Glomerular visceral epithelial cell (primary cell): Measurements from ENCODE around the gene SURF1.
A peak's percentile ranks its signal among the peaks of the same experiment; 100 is the strongest.
"Not testable (repeated sequence)": the region's sequence is repeated elsewhere in the genome, so short reads cannot be mapped to it uniquely, and the experiment has no call there.

Experiments
- DNase-seq: peaks from one replicate; pipeline ENCODE4 v3.0.0-alpha.2; 2016; ENCODE audit errors: extremely low spot score

The SURF1 gene, protein sequence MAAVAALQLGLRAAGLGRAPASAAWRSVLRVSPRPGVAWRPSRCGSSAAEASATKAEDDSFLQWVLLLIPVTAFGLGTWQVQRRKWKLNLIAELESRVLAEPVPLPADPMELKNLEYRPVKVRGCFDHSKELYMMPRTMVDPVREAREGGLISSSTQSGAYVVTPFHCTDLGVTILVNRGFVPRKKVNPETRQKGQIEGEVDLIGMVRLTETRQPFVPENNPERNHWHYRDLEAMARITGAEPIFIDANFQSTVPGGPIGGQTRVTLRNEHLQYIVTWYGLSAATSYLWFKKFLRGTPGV

DNA sequence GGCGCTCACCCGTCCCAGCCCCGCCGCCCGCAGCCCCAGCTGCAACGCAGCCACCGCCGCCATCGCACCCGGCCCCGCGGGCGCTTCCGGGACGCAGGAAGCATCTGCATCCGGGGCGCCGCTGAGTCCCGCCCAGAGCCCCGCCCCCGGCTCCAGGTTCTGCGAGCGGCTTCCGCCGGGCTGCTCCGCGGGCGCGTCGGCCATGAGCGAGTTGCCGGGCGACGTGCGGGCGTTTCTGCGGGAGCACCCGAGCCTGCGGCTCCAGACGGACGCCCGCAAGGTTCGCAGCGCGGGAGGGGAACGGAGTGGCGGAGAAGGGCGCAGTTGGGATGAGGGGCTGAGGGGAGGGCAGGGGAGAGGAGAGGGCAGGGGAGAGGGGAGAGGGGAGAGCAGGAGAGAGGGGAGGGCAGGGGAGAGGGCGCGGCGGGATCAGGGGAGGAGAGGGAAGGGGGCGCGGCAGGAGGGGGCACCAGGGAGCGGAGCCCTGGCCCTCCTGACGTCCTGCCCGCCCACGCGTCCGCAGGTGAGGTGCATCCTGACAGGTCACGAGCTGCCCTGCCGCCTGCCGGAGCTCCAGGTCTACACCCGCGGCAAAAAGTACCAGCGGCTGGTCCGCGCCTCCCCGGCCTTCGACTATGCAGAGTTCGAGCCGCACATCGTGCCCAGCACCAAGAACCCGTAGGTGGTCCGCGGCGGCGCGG lies at the start of gene SURF1, which contains the start of gene SURF2:
TSS of gene SURF1 (minus strand) at position 97 of the 701 bp plus-strand sequence. CDS start at position 63, 34 bp downstream.
TSS of gene SURF2 (plus strand) at position 160 of the 701 bp plus-strand sequence. CDS start at position 203, 43 bp downstream.
- DNase-seq: peak; percentile 82

DNA sequence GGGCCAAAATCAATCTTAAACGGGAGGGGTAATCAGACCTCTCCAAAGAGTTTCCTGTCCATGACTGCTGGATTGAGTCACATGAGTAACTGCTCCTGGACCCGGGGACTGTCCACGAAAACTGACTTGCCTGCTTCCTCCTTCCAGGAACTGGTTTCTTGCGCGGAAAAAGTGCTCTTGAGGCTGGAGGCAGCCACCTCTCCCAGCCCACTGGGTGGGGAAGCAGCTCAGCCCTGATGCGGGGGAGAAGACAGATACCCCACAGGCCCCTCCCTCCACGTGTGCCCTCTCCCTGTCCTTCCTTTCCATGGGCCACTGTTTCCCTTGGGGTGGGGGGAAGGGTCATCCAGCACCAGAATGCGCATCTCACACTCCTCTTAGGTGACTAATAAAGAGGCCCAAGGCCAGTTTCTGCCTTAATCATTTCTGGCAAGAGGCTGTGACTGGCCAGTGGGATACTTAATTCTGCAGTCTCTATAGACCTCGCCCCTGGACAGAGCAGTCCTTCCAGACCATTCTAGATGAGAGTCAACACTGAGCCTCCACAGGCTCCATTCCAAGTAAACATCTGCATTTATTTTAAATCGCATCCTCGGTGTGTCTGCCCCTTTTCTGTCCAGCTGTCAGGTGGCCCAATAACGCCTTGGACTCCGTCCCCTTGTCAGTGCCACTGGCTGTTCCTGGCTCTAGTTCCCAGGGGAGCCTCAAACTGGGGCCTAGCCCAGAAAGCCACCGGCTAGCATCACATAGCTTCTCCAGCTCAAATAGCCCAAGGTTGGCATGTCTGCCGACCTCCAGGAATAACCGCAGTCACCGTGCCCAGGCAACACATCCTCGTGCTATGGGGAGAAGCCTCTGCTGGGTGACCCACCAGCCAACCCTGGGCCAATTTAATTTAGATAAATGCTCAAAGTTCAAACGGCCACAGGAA lies 49.5 kb upstream of the SURF1 start:
- no peak for DNase-seq

DNA sequence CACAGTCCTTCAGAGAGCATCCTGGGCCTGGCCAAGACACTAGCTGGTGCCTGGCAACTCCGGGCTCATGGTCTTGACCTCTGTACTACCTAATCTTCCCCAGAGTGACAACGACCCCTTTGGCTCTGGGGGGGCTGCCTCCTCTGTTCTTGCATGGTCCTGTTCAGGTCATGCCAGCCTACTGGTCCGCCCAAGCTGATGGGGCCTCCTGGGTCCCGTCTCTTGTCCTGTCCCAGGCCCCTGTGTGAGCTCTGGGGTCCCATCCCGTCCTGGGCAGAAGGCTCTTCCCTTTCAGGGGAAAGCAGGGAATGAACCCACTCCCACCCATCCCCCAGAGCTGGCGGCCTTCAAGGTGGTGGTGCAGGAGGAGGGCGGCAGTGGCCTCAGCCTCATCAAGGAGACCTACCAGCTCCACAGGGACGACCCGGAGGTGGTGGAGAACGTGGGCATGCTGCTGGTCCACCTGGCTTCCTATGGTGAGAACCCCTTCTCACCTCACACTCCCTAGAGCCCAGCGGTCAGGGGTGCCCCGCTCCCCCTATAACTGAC lies 48.2 kb upstream of the SURF1 start:
- no peak for DNase-seq

DNA sequence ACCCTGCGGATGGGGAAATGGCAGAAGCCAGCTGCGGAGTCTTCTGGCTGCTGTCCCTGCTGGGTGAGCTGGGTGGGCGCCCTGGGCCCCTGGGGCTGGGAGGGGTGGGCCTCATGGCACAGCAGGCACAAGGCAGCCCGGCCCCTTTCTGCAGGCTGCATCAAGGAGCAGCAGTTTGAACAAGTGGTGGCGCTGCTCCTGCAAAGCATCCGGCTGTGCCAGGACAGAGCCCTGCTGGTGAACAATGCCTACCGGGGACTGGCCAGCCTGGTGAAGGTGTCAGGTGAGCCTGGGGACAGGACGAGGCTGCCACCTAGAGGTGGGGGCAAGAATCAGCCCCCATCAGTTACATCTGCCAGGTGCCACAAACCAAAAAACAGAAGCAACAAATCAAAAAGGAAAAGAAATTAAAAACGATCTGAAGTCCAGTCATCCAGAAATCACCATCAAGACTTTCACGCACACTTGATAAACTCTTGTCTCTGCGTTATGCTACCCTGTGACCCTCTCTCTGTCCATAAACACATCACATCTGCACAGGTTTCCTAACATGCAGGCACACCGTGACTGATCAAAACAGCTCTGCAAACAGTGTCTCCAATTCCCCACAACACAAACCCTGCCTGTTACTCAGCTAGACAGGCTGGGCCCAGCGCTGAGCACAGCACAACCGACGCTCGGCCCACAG lies 47.6 kb upstream of the SURF1 start:
- DNase-seq: peak; percentile 55

DNA sequence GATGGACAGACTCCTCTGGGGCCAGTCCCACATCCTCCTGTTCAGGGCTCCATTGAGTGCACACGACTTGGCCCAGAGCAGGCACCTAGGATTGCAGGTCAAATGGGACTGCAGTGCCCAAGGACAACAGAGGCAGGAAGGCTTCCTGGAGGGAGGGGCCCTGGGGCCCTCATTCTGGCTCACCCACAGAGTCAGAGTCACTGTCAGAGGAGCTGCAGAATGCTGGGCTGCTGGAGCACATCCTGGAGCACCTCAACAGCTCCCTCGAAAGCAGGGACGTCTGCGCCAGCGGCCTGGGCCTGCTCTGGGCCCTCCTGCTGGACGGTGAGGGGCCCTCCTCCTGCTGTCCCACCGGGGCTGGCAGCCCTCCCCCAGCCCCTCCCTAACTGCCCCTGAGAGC lies 46.4 kb upstream of the SURF1 start:
- no peak for DNase-seq

DNA sequence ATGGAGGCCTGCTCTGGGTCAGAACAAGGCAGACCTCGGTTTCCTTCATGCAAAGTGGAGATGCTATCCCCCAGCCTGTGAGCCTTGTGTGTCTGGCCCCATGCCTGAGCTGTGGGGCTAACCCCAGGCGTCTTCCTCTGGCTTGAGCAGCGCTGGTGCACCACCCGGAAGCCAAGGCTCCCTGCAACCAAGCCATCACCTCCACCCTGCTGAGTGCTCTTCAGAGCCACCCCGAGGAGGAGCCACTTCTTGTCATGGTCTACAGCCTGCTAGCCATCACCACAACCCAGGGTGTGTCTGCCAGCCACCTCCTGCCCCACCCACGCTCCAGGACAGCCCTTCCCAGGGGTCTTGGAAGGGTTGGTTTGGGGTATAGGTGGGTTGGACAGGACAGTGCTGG lies 45.3 kb upstream of the SURF1 start:
- DNase-seq: no peak

DNA sequence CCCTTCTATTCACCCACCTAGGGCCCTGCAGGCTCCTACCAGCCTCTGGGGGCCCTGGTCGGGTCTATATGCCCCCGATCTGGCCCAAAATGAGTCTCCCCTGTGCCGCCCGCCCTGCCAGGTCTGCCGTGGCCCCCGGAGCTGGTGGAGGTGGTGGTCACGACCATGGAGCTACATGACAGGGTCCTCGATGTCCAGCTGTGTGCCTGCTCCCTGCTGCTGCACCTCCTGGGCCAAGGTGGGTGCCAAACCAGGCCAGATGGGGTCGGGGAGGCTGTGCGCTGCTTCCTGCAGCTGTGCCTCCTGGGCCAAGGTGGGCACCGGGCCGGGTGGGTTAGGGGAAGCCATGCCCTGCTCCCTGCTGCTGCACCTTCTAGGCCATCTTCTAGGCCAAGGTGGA lies 44.0 kb upstream of the SURF1 start:
- no peak for DNase-seq

DNA sequence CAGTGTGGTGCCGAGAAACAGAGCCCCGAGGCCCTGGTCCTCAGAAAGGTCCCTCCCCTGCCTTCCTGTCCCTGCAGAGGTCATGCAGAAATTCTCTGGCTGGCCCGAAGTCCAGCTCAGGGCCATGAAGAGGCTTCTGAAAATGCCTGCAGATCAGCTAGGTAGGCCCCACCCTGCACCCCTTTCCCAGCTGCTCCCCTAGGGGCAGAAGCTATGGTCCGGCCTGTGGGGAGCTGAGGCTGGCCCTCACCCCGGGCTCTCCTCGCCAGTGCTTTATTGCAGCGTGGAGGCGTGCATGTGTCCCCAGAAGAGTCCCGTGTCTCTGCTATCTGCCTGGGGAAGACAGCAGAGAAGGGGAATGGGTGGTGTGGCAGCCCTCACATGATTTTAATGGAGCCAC lies 41.6 kb upstream of the SURF1 start:
- no peak for DNase-seq

DNA sequence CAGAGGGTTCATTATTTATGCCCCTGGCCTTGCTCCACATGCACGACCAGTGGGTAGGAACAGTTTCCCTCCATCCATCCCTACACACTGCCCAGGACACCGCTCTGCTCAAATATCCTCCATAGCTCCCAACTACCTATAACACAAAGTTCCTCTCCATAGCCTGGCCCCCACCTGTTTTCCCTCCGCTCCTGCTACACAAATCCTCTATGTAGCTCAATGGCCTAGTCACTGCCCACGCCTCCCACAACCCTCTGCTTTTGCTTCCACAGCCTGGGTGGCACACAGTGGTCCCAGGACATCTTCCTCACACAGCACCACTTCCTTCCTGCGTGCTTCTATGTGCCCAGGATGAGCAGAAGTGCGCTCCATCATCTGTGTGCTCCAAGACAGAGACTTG lies 41.1 kb upstream of the SURF1 start:
- DNase-seq: no peak

DNA sequence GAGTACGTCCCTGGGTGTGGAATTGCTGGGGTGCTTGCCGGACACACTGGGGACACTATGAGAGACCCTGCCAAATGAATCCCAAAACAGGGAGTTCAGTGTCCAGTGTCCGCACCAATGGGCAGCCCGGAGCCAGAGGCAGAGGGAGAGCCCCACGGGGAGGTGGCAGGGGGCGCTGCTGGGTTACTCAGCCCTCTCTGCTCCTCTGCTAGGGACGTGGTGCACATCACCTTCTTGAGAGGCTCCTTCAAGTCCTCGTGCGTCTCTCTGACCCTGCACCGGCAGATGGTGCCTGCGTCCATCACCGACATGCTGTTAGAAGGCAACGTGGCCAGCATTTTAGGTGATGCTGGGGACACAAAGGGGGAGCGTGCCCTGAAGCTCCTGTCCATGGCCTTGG lies 40.7 kb upstream of the SURF1 start:
- no peak for DNase-seq

DNA sequence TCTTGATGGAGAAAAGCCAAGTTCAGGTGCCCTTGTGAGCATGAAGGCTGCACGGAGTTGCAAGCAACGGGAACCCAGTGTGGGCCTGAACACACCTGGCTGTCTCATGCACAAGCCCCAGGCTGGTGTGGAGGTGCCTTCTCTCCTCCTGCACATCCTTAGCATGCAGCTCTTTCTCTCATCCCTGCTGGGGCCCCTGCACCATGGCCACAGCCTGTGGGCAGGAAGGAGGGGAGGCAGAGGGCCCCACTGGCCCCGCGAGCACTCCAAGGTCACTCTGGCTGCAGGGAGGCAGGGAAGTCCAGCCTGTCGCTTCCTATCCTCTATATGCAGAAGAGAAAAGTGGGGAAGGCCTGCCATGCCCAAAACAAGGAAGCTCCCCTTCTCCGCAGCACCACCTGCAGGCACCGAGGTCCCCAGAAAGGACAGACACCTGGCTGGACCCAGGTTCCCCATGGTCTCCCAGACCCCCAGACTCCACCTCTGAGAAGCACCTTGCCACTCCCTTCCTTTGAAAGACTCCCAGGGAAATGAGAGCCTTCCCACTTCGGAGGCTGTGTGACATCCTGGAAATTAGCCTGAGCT lies 38.5 kb upstream of the SURF1 start:
- no peak for DNase-seq

DNA sequence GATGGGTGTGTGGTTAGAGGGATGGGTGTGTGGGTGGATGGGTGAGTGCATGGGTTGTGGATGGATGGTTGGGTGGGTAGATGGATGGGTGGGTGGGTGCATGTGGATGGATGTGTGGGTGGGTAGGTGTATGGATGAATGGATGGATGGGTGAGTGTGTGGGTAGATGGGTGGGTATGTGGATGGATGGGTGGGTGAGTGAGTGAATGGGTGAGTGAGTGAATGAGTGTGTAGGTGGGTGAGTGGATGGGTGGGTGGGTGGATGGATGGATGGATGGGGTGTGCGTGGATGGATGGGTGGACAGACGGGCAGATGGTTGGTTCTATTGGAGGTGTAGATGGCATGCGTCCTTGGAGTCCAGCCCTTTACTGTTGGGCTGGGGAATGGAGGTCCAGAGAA lies 37.1 kb upstream of the SURF1 start:
- no peak for DNase-seq

DNA sequence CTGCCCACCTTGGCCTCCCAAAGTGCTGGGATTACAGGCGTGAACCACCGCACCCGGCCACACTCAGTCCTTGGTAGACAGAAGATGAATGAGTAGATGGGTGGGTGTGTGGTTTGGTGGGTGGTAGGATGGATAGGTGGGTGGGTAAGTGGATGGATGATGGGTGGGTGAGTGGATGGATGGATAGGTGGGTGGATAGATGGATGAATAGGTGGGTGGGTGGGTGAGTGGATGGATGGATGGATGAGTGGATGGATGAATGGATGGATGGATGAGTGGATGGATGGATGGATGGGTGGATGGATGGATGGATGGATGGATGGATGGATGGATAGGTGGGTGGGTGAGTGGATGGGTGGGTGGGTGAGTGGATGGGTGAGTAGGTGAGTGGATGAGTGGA lies 36.0 kb upstream of the SURF1 start:
- DNase-seq: not testable (repeated sequence)

DNA sequence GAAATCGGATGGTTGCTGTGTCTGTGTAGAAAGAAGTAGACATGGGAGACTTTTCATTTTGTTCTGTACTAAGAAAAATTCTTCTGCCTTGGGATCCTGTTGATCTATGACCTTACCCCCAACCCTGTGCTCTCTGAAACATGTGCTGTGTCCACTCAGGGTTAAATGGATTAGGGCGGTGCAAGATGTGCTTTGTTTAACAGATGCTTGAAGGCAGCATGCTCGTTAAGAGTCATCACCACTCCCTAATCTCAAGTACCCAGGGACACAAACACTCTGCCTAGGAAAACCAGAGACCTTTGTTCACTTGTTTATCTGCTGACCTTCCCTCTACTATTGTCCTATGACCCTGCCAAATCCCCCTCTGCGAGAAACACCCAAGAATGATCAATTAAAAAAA lies 35.2 kb upstream of the SURF1 start:
- not testable (repeated sequence) for DNase-seq

DNA sequence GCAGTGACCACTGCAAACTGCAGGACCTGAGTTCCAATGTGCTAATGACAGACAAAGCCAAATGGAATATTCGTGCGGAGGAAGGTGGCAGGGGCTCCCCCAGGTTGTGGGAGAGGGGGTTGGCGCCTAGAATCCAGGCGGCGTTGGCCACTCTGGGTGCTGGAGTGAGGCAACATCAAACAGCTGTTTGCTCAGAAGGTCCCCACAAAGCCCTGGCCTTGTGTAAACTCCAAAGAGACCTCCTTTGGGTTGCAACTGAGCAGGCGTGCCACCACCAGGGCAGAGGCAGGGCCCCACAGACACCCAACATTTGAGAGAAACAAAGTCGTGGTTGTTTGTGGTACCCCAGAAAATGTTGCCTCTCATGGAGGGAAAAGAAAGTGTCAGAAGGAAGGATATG lies 34.4 kb upstream of the SURF1 start:
- DNase-seq: no peak

DNA sequence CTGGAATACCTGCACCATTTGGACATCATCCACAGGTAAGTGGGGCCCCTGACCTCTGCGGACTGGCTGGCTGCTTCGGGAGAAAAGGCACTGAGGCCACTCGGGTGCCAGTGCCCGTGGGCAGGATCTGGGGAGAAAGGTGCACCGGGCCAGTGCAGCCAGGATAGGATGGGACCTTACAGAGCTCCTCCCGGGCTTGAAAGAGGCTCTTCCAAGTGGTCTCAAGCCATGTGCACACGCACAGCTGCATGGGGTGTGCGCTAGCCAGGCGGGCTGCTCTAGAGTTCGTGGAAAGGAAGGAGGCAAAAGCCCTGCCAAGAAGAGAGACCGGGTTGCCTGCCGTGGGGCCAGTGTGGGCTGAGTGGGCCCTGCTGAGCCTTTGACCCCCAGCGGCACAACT lies 33.3 kb upstream of the SURF1 start:
- no peak for DNase-seq

DNA sequence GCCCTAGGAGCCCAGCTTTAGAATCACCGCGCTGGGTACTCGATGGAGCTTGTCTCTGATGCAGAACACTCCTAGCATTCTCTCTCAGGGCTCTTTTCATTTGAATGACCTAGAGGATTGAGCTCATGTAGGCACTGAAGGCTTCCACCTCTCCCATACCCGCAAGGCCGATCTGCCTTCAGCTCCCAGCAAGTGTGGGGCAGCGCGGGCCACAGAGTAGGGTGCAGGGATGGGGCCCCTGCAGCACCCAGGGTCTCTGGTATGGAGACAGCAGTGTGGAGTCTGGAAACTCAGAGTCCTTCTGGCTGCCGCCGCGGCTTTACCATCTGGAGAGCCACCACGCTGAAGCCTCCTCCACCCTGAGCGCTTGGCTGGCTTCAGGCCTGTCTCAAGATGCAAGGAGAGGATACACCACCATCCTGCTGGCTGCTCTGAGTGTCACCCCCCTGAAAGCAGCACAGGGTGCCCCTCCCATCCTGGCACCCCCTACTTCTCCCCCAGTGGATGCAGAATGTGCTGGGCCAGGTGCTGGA lies 32.8 kb upstream of the SURF1 start:
- no peak for DNase-seq

DNA sequence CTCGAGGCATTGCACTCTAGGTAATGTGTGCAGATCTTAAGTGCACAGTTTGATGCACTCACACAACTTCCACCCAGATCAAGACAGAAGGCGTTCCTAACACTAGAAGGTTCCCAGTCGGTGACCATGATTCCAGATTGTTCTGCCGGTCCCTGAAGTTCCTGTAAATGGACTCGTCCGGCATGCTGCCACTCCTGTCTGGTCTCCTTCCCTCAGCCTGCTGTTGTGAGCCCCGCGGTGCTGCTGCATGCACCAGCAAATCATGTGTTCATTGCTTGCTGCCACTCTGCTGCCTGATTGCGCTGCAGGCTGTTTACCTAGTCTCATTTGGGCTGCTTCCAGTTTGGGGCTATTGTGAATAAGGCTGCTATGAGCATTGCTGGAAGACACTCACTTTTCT lies 31.4 kb upstream of the SURF1 start:
- no peak for DNase-seq

DNA sequence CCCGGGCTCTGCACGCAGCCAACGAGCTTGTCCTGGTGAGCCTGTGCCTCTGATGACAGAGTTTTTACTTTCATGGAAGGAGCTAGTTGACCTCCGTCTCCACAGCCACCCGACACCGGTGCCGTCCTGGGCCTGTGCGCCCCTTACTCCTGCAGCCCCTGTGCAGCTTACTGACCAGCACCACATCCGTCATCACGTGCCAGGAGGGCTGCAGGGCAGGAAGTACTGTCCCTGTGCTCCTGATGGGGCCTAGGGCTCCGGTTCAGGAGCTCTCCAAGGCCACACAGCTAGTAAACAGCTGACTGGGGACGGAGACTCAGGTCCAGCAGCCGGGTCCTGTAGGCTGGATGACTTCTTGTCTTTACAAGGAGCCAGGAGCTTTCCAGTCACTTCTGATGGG lies 30.1 kb upstream of the SURF1 start:
- DNase-seq: no peak

DNA sequence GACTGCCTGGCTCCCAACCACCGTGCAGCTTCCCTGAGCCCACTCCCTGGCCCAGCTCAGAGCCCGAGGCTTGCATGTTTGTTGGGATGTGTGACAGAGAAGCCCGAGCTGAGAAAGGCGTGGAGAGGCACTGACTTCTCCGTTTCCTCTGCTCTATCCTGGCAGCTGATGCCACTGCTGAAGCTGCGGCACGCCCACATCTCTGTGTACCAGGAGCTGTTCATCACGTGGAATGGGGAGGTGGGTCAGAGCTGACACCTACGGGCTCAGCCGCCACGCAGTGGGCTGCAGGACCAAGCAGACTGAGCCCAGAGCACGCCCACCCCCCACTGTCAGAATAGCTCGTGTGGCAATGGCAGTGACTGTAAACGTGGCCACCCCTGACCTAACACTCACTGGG lies 29.2 kb upstream of the SURF1 start:
- DNase-seq: no peak
